Sigmoid colon (tissue), 4 donors: ENCODE measurements around the gene SLC22A4.

Experiments
- CTCF ChIP-seq, 4 experiments: fragments of 450-650 bp in 3 of 4; fragments of 200-600 bp in 1 of 4; IDR thresholded peaks; one replicate each; pipeline ENCODE4 v1.5.1; 2016 to 2019; ENCODE audit warnings: antibody characterized with exemption in 4 of 4, mild to moderate bottlenecking in 3 of 4, moderate library complexity in 2 of 4
- EP300 ChIP-seq, 4 donors: sonication (generic); formaldehyde crosslinking; IDR thresholded peaks; one replicate each; pipeline ENCODE4 v1.6.1; 2017; ENCODE audit warnings: antibody characterized with exemption in 4 of 4
- POLR2A ChIP-seq, 2 donors: fragments of 450-650 bp; IDR thresholded peaks; one replicate each; pipeline ENCODE4 v1.6.1; 2016; ENCODE audit warnings: antibody characterized with exemption in 2 of 2, mild to moderate bottlenecking in 2 of 2, moderate library complexity in 2 of 2
- POLR2AphosphoS5 ChIP-seq, 4 donors: sonication (generic); formaldehyde crosslinking; IDR thresholded peaks; one replicate each; pipeline ENCODE4 v1.6.1; 2017; ENCODE audit warnings: antibody characterized with exemption in 4 of 4

GRCh38 chr5:132325691-132326090 is 31.5 kb downstream of the SLC22A4 start:
- TF ChIP-seq EP300 (IDR thresholded peaks at IDR 0.05) (no peak), CTCF (IDR thresholded peaks at IDR 0.05) (no peak), POLR2AphosphoS5 (IDR thresholded peaks at IDR 0.05) (no peak), POLR2A (IDR thresholded peaks at IDR 0.05) (no peak)
